PC-9 (cell line): Measurements from ENCODE around the gene SLC5A5.
"Not testable (repeated sequence)": the region's sequence is repeated elsewhere in the genome, so short reads cannot be mapped to it uniquely, and the experiment has no call there.

Experiments
- CTCF ChIP-seq: fragments of 200-600 bp; sonication (generic); conservative IDR thresholded peaks from 2 replicates; pipeline ENCODE4 v1.6.1; 2017; ENCODE audit warnings: mixed run types, antibody characterized with exemption, mild to moderate bottlenecking, moderate library complexity
- EZH2 ChIP-seq: fragments of 200-600 bp; sonication (generic); IDR thresholded peaks from 2 replicates; pipeline ENCODE4 v1.8.0; 2017; ENCODE audit warnings: antibody characterized with exemption, low read depth

- not testable (repeated sequence) for TF ChIP-seq CTCF, EZH2
These were observed 15.5 kb downstream of the SLC5A5 start for GRCh38 chr19:17887221-17887620.
